Stimulated activated CD8-positive, alpha-beta memory T cell treated with anti-CD3 and anti-CD28 coated beads, Interleukin-12 subunit alpha, Interleukin-12 subunit beta, amount 100 ng/mL, for 4 hours (primary cell): ENCODE results near the gene CCDC137.

ENCODE experiments used
- DNase-seq: peaks from one replicate; pipeline ENCODE4 v3.0.0-alpha.2; 2020; ENCODE audit warnings: low read depth

Gene CCDC137

GRCh38 chr17:81715872-81716673 lies 49.5 kb downstream of the CCDC137 start:
- no peak for DNase-seq

- DNase-seq: no peak
Measured at GRCh38 chr17:81716674-81716996, 50.1 kb downstream of the CCDC137 start.

GRCh38 chr17:81717049-81717765 lies 50.7 kb downstream of the CCDC137 start:
- DNase-seq: no peak

DNA sequence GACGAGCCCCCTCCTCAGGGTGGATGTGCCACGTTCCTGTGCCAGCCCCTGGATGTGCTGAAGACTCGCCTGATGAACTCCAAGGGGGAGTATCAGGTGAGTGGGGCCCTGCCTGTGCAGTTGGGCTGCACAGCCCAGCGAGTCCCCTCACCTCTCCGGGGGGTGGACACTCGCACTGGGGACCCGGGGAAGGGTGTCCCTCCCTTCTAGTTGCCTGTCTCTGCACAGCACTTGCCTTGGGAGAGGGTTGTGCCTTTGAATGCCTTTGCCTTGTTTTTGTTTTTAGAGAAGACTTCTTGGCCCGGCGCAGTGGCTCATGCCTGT lies 51.2 kb downstream of the CCDC137 start:
- no peak for DNase-seq

GRCh38 chr17:81719410-81720266 lies 53.1 kb downstream of the CCDC137 start:
- no peak for DNase-seq

GRCh38 chr17:81720267-81721071 lies 53.9 kb downstream of the CCDC137 start:
- DNase-seq: no peak

- DNase-seq: no peak
Measured at GRCh38 chr17:81722184-81723120, 55.9 kb downstream of the CCDC137 start.
